Measurements from ENCODE around the gene MOCS2. TPM values are rescaled to one million over a fixed set of nuclear protein-coding genes. Genes with fewer than 3 reads are reported as not detected.
"Not testable (repeated sequence)": the region's sequence is repeated elsewhere in the genome, so short reads cannot be mapped to it uniquely, and the experiment has no call there.

MOCS2 gene
- total RNA-seq, 1 donor from 2014 or later, result 33.0 TPM

- no peaks in the 10 kb centered on the region for H3K4me1 ChIP-seq
- no peaks in the 10 kb centered on the region for H3K36me3 ChIP-seq
- intact Hi-C loops (cut with DNase I), result no loop called here
- no peak for DNase-seq
- no peaks in the 10 kb centered on the region for H3K9me3 ChIP-seq
- H3K4me3 ChIP-seq, result no peak overlapping the region
- no peak for TF ChIP-seq CTCF (IDR thresholded peaks at IDR 0.05)
- H3K27me3 ChIP-seq, result no peaks in the 10 kb centered on the region
- no peak overlapping the region for H3K27ac ChIP-seq
- no peak for ATAC-seq
Observed at GRCh38 chr5:53114988-53115387, 5.4 kb upstream of the MOCS2 start.

GRCh38 chr5:53113947-53114346 is 4.4 kb upstream of the MOCS2 start:
- intact Hi-C loops (cut with DNase I), result no loop called here
- TF ChIP-seq CTCF (IDR thresholded peaks at IDR 0.05), result no peak

GRCh38 chr5:53112909-53113308 is 3.4 kb upstream of the MOCS2 start:
- H3K36me3 ChIP-seq, result no peaks in the 10 kb centered on the region
- DNase-seq (no peak), ATAC-seq (no peak)
- peaks cover 8% of the 10 kb centered on the region for H3K4me1 ChIP-seq
- no peak overlapping the region for H3K27ac ChIP-seq
- intact Hi-C loops (cut with DNase I), result no loop called here
- no peak overlapping the region for H3K4me3 ChIP-seq
- H3K9me3 ChIP-seq, result no peaks in the 10 kb centered on the region
- H3K27me3 ChIP-seq, result no peaks in the 10 kb centered on the region
- TF ChIP-seq CTCF (IDR thresholded peaks at IDR 0.05), result no peak

More at GRCh38 chr5:53113947-53114346, 4.4 kb upstream of the MOCS2 start:
- no peak overlapping the region for H3K4me3 ChIP-seq
- no peak for ATAC-seq
- no peaks in the 10 kb centered on the region for H3K9me3 ChIP-seq
- DNase-seq, result no peak
- no peaks in the 10 kb centered on the region for H3K36me3 ChIP-seq
- H3K4me1 ChIP-seq, result no peaks in the 10 kb centered on the region
- no peak overlapping the region for H3K27ac ChIP-seq
- H3K27me3 ChIP-seq, result no peaks in the 10 kb centered on the region

- DNase-seq; H3K4me1 ChIP-seq; H3K27ac ChIP-seq; H3K27me3 ChIP-seq; ATAC-seq; H3K9me3 ChIP-seq; intact Hi-C loops (cut with DNase I); H3K4me3 ChIP-seq; H3K36me3 ChIP-seq: not testable (repeated sequence)
Observed at GRCh38 chr5:53112307-53112706, 2.8 kb upstream of the MOCS2 start.

- DNase-seq (no peak), ATAC-seq (no peak)
- Histone ChIP-seq H3K4me3 (no peak overlapping the region), H3K36me3 (no peaks in the 10 kb centered on the region), H3K27me3 (no peaks in the 10 kb centered on the region), H3K27ac (no peak overlapping the region), H3K9me3 (no peaks in the 10 kb centered on the region), H3K4me1 (peaks cover 8% of the 10 kb centered on the region)
- no peak for TF ChIP-seq CTCF (IDR thresholded peaks at IDR 0.05)
- intact Hi-C loops (cut with DNase I), result no loop called here
Observed at GRCh38 chr5:53111139-53111538, 1.6 kb upstream of the MOCS2 start.

- Histone ChIP-seq H3K36me3 (no peaks in the 10 kb centered on the region), H3K9me3 (no peaks in the 10 kb centered on the region)
- no peak for ATAC-seq
Observed at GRCh38 chr5:53110156-53110555, 599 bp upstream of the MOCS2 start.

More at GRCh38 chr5:53110156-53110555, 599 bp upstream of the MOCS2 start:
- TF ChIP-seq CTCF (IDR thresholded peaks at IDR 0.05), result no peak
- Histone ChIP-seq H3K27me3 (no peaks in the 10 kb centered on the region), H3K4me1 (peaks cover 8% of the 10 kb centered on the region), H3K27ac (peak overlapping the region; percentile 77), H3K4me3 (peak overlapping the region; percentile 81)
- intact Hi-C loops (cut with DNase I), result no loop called here
- no peak for DNase-seq

Measured in upper lobe of right lung (tissue), 1 donor.